HG03175 (cell line): Measurements from ENCODE around the gene SEMA4C.

ENCODE experiments used
- ATAC-seq: cut with Tn5 transposase; IDR thresholded peaks from one replicate; pipeline ENCODE4 v1.9.1; 2021; ENCODE audit warnings: mild to moderate bottlenecking, moderate library complexity; ENCODE audit not compliant: unreplicated experiment

The SEMA4C gene

GRCh38 chr2:96881349-96882195 lies 11.7 kb upstream of the SEMA4C start:
- ATAC-seq: no peak

GRCh38 chr2:96880891-96881273 lies 11.0 kb upstream of the SEMA4C start:
- no peak for ATAC-seq

GRCh38 chr2:96879545-96880040 lies 9.7 kb upstream of the SEMA4C start:
- no peak for ATAC-seq

GRCh38 chr2:96878796-96879544 lies 9.1 kb upstream of the SEMA4C start:
- no peak for ATAC-seq

- no peak for ATAC-seq
These were observed 8.3 kb upstream of the SEMA4C start for GRCh38 chr2:96878171-96878570.

- ATAC-seq: no peak
These were observed 7.8 kb upstream of the SEMA4C start for GRCh38 chr2:96877631-96878092.

GRCh38 chr2:96877042-96877451 lies 7.2 kb upstream of the SEMA4C start:
- no peak for ATAC-seq

- ATAC-seq: no peak
These were observed 6.6 kb upstream of the SEMA4C start for GRCh38 chr2:96876269-96877041.

- ATAC-seq: no peak
These were observed 5.8 kb upstream of the SEMA4C start for GRCh38 chr2:96875498-96876268.

GRCh38 chr2:96874198-96874831 lies 4.4 kb upstream of the SEMA4C start:
- ATAC-seq: peak; percentile 45

- ATAC-seq: no peak
These were observed 3.8 kb upstream of the SEMA4C start for GRCh38 chr2:96873651-96874096.

- ATAC-seq: no peak
These were observed 2.9 kb upstream of the SEMA4C start for GRCh38 chr2:96872591-96873349.

- ATAC-seq: no peak
These were observed 861 bp upstream of the SEMA4C start for GRCh38 chr2:96870626-96871255.

GRCh38 chr2:96869281-96869821 lies 529 bp downstream of the SEMA4C start:
- ATAC-seq: peak; percentile 7

- ATAC-seq: peak; percentile 50
These were observed 1.2 kb downstream of the SEMA4C start for GRCh38 chr2:96868555-96869280.

GRCh38 chr2:96867756-96868554 lies 1.9 kb downstream of the SEMA4C start:
- ATAC-seq: no peak
